Left renal cortex interstitium (tissue), 4 donors: ENCODE data around the gene PATJ. TPM values are rescaled to one million over a fixed set of nuclear protein-coding genes. Genes with fewer than 3 reads are reported as not detected.
A peak's percentile ranks its signal among the peaks of the same experiment; 100 is the strongest.
"Not testable (repeated sequence)": the region's sequence is repeated elsewhere in the genome, so short reads cannot be mapped to it uniquely, and the experiment has no call there.

Source experiments
- DNase-seq, 4 donors: peaks; one replicate each; pipeline ENCODE4 v3.0.0-alpha.2; 2013; ENCODE audit warnings: low read depth in 4 of 4, low spot score in 2 of 4, missing footprints in 1 of 4
- polyA plus RNA-seq, 4 donors: library from polyadenylated mRNA; unstranded; fragments of 120-200 nt; gene quantifications; one replicate each; pipeline ENCODE4 v1.2.1, GENCODE V29; 2013; ENCODE audit not compliant: insufficient read length in 4 of 4

The PATJ gene
- polyA plus RNA-seq, 4 donors = 33.0 to 61.4 (median 48.7) TPM

GRCh38 chr1:61812916-61813315, 70.6 kb downstream of the PATJ start:
- no peak for DNase-seq

GRCh38 chr1:61816191-61816590, 73.9 kb downstream of the PATJ start:
- no peak for DNase-seq

- no peak for DNase-seq
These were observed 76.7 kb downstream of the PATJ start for GRCh38 chr1:61818992-61819391.

GRCh38 chr1:61819421-61819820, 77.1 kb downstream of the PATJ start:
- no peak for DNase-seq

- peak in 1 of 4 donors; percentile 13 for DNase-seq
These were observed 83.1 kb downstream of the PATJ start for GRCh38 chr1:61825393-61825792.

- no peak for DNase-seq
These were observed 86.5 kb downstream of the PATJ start for GRCh38 chr1:61828805-61829204.

GRCh38 chr1:61836649-61837048, 94.4 kb downstream of the PATJ start:
- no peak for DNase-seq

- DNase-seq = not testable (repeated sequence)
These were observed 95.3 kb downstream of the PATJ start for GRCh38 chr1:61837607-61838006.

GRCh38 chr1:61839679-61840078, 97.4 kb downstream of the PATJ start:
- DNase-seq = no peak

- no peak for DNase-seq
These were observed 99.8 kb downstream of the PATJ start for GRCh38 chr1:61842036-61842435.

- no peak for DNase-seq
These were observed 100.7 kb downstream of the PATJ start for GRCh38 chr1:61842863-61843514.

GRCh38 chr1:61844006-61844405, 101.7 kb downstream of the PATJ start:
- no peak for DNase-seq

- not testable (repeated sequence) for DNase-seq
These were observed 102.4 kb downstream of the PATJ start for GRCh38 chr1:61844664-61845063.

GRCh38 chr1:61851235-61851634, 109.0 kb downstream of the PATJ start:
- no peak for DNase-seq

- DNase-seq = peak; percentile 19 to 79 (median 43)
These were observed 109.8 kb downstream of the PATJ start for GRCh38 chr1:61851849-61852669.

- no peak for DNase-seq
These were observed 110.4 kb downstream of the PATJ start for GRCh38 chr1:61852670-61853015.

- DNase-seq = peak in 1 of 4 donors; percentile 13
These were observed 111.3 kb downstream of the PATJ start for GRCh38 chr1:61853583-61853982.

- DNase-seq = no peak
These were observed 122.2 kb downstream of the PATJ start for GRCh38 chr1:61864489-61864888.

- DNase-seq = no peak
These were observed 123.5 kb downstream of the PATJ start for GRCh38 chr1:61865646-61866220.

- no peak for DNase-seq
These were observed 127.4 kb downstream of the PATJ start for GRCh38 chr1:61869691-61870109.

- no peak for DNase-seq
These were observed 129.9 kb downstream of the PATJ start for GRCh38 chr1:61872206-61872605.

- DNase-seq = no peak
These were observed 131.3 kb downstream of the PATJ start for GRCh38 chr1:61873581-61873980.
